GM23338 (cell line): ENCODE data around the gene POU2F3. TPM values are rescaled to one million over a fixed set of nuclear protein-coding genes. Genes with fewer than 3 reads are reported as not detected.

ENCODE experiments used
- ATAC-seq: fragments of 200-7000 bp; cut with Tn5 transposase; 3 replicates; pipeline ENCODE4 v1.9.1; 2020
- DNase-seq: peaks from one replicate; pipeline ENCODE4 v3.0.0-alpha.2; 2015; ENCODE audit warnings: low spot score
- H2AFZ ChIP-seq: fragments of 200-600 bp; sonication (generic); 2 replicates; pipeline ENCODE4 v1.8.0; 2016; ENCODE audit warnings: antibody characterized with exemption, mild to moderate bottlenecking, moderate library complexity
- H3F3A ChIP-seq: fragments of 200-600 bp; sonication (generic); replicated peaks from 2 replicates; pipeline ENCODE4 v1.8.0; 2017; ENCODE audit warnings: antibody characterized with exemption, mixed run types, low read depth
- H3K27ac ChIP-seq: fragments of 200-600 bp; sonication (generic); 2 replicates; pipeline ENCODE4 v1.6.1; 2016; ENCODE audit warnings: low read depth
- H3K27me3 ChIP-seq: fragments of 200-600 bp; sonication (generic); 2 replicates; pipeline ENCODE4 v1.8.0; 2016; ENCODE audit warnings: mild to moderate bottlenecking, mixed run types, moderate library complexity; ENCODE audit not compliant: insufficient read depth
- H3K36me3 ChIP-seq: fragments of 200-600 bp; sonication (generic); 2 replicates; pipeline ENCODE4 v1.8.0; 2016; ENCODE audit warnings: mild to moderate bottlenecking; ENCODE audit not compliant: insufficient read depth
- H3K4me1 ChIP-seq: fragments of 200-600 bp; sonication (generic); 2 replicates; pipeline ENCODE4 v1.8.0; 2016; ENCODE audit warnings: mild to moderate bottlenecking, moderate library complexity; ENCODE audit not compliant: insufficient read depth
- H3K4me2 ChIP-seq: fragments of 200-600 bp; sonication (generic); 2 replicates; pipeline ENCODE4 v1.7.1; 2017; ENCODE audit warnings: mixed run types
- H3K4me3 ChIP-seq: fragments of 200-600 bp; sonication (generic); 2 replicates; pipeline ENCODE4 v1.6.1; 2016; ENCODE audit warnings: mixed run types
- H3K79me2 ChIP-seq: fragments of 200-600 bp; sonication (generic); replicated peaks from 2 replicates; pipeline ENCODE4 v1.8.0; 2017; ENCODE audit warnings: mild to moderate bottlenecking; ENCODE audit not compliant: insufficient read depth
- H3K9me2 ChIP-seq: fragments of 200-600 bp; sonication (generic); 2 replicates; pipeline ENCODE4 v1.8.0; 2017; ENCODE audit not compliant: insufficient read depth
- H4K20me1 ChIP-seq: fragments of 200-600 bp; sonication (generic); replicated peaks from 2 replicates; pipeline ENCODE4 v1.8.0; 2017; ENCODE audit warnings: mild to moderate bottlenecking; ENCODE audit not compliant: insufficient read depth
- H3K27ac Mint-ChIP-seq: 2 replicates; pipeline ENCODE4 v1.8.0; 2020; ENCODE audit warnings: inconsistent platforms, mild to moderate bottlenecking, moderate library complexity, mixed read lengths
- H3K27me3 Mint-ChIP-seq: 3 replicates; pipeline ENCODE4 v1.8.0; 2022; ENCODE audit warnings: low read depth, mild to moderate bottlenecking, moderate library complexity, mixed read lengths, inconsistent platforms; ENCODE audit not compliant: insufficient read depth, poor library complexity
- H3K36me3 Mint-ChIP-seq: 3 replicates; pipeline ENCODE4 v1.8.0; 2021; ENCODE audit warnings: low read depth, mild to moderate bottlenecking, inconsistent platforms, moderate library complexity, mixed read lengths
- H3K4me1 Mint-ChIP-seq: 3 replicates; pipeline ENCODE4 v1.8.0; 2020; ENCODE audit warnings: mild to moderate bottlenecking, inconsistent platforms, mixed read lengths
- H3K4me3 Mint-ChIP-seq: 3 replicates; pipeline ENCODE4 v1.8.0; 2021; ENCODE audit warnings: moderate library complexity, mild to moderate bottlenecking, inconsistent platforms, mixed read lengths
- H3K9me3 Mint-ChIP-seq: 3 replicates; pipeline ENCODE4 v1.8.0; 2020; ENCODE audit warnings: moderate library complexity, mild to moderate bottlenecking, inconsistent platforms, mixed read lengths
- CREB1 ChIP-seq: fragments of 250-450 bp; sonication (Bioruptor Pico); IDR thresholded peaks from 2 replicates; pipeline ENCODE4 v1.5.0; 2020; ENCODE audit warnings: low read depth, mild to moderate bottlenecking, moderate library complexity
- ETS1 ChIP-seq: IDR thresholded peaks from 2 replicates; pipeline ENCODE4 v1.6.1; 2016; ENCODE audit warnings: antibody characterized with exemption
- EZH2 ChIP-seq: fragments of 200-600 bp; sonication (generic); IDR thresholded peaks from one replicate; pipeline ENCODE4 v1.8.0; 2017; ENCODE audit warnings: antibody characterized with exemption, mild to moderate bottlenecking, low read depth; ENCODE audit not compliant: unreplicated experiment
- JUNB ChIP-seq: IDR thresholded peaks from one replicate; pipeline ENCODE4 v1.6.1; 2016; ENCODE audit warnings: antibody characterized with exemption; ENCODE audit not compliant: unreplicated experiment
- NANOG ChIP-seq: IDR thresholded peaks from 2 replicates; pipeline ENCODE4 v1.6.1; 2016; ENCODE audit warnings: antibody characterized with exemption, borderline replicate concordance
- POLR2AphosphoS5 ChIP-seq: IDR thresholded peaks from 2 replicates; pipeline ENCODE4 v1.6.1; 2016; ENCODE audit warnings: antibody characterized with exemption, low read depth
- REST ChIP-seq: IDR thresholded peaks from one replicate; pipeline ENCODE4 v1.6.1; 2018; ENCODE audit warnings: antibody characterized with exemption; ENCODE audit not compliant: unreplicated experiment
- ZNF114 ChIP-seq: fragments of 250-450 bp; sonication (Bioruptor Pico); IDR thresholded peaks from 2 replicates; pipeline ENCODE4 v1.5.0; 2020; ENCODE audit warnings: mild to moderate bottlenecking, moderate library complexity
- ZNF331 ChIP-seq: fragments of 250-450 bp; sonication (Bioruptor Pico); IDR thresholded peaks from 2 replicates; pipeline ENCODE4 v1.5.0; 2020; ENCODE audit warnings: low read depth, mild to moderate bottlenecking, moderate library complexity
- ZNF462 ChIP-seq: fragments of 250-450 bp; sonication (Bioruptor Pico); IDR thresholded peaks from 2 replicates; pipeline ENCODE4 v1.5.0; 2020; ENCODE audit warnings: mild to moderate bottlenecking, moderate library complexity
- polyA plus RNA-seq: library from polyadenylated mRNA; unstranded; fragments of >200 nt; fragmentation: Nextera tagmentation; extraction: Ambion mirVana; gene quantifications from 2 replicates; pipeline ENCODE4 v1.2.1, GENCODE V29; 2016
- total RNA-seq: library from RNA; depleted of rRNA; stranded (reverse); fragments of >200 nt; shearing (Covaris generic); gene quantifications from 2 replicates; pipeline ENCODE4 v1.2.3, GENCODE V29; 2014

Gene POU2F3
- total and polyA plus RNA-seq, 2 experiments from 2014 or later: 0.45 to 0.79 TPM

- DNase-seq: no peak
- no peaks in the 10 kb centered on the region for H3K36me3 ChIP-seq
- H3K79me2 ChIP-seq: no peaks in the 10 kb centered on the region
- no peak for ATAC-seq
- Mint-ChIP-seq H3K27me3 (peaks cover 55% of the 10 kb centered on the region), H3K4me1 (peaks cover 52% of the 10 kb centered on the region), H3K36me3 (no peaks in the 10 kb centered on the region), H3K9me3 (no peaks in the 10 kb centered on the region), H3K27ac (no peak overlapping the region), H3K4me3 (no peak overlapping the region)
- TF ChIP-seq ZNF114: no peak
- no peak for TF ChIP-seq CREB1 (CRISPR knock-in tag)
- TF ChIP-seq REST: no peak
- TF ChIP-seq NANOG: no peak
- no peak for TF ChIP-seq ZNF331
- no peak for TF ChIP-seq JUNB
- TF ChIP-seq ETS1: no peak
- TF ChIP-seq POLR2AphosphoS5: no peak
- no peak for TF ChIP-seq EZH2
- no peaks in the 10 kb centered on the region for H3F3A ChIP-seq
- H3K4me2 ChIP-seq: no peak overlapping the region
- peaks cover 47% of the 10 kb centered on the region for H3K27me3 ChIP-seq
- H2AFZ ChIP-seq: 0 out of 2 replicates have a peak overlapping the region, but pooled peaks have one; percentile 10
- no peak overlapping the region for H3K4me3 ChIP-seq
- no peaks in the 10 kb centered on the region for H3K9me2 ChIP-seq
- peaks cover 32% of the 10 kb centered on the region for H3K4me1 ChIP-seq
- H3K27ac ChIP-seq: no peak overlapping the region
- H4K20me1 ChIP-seq: no peaks in the 10 kb centered on the region
These were observed 44.2 kb upstream of the POU2F3 start for GRCh38 chr11:120195601-120196320.

- H3K79me2 ChIP-seq: no peaks in the 10 kb centered on the region
- DNase-seq (no peak), ATAC-seq (no peak)
- H3K27ac ChIP-seq: no peak overlapping the region
- no peaks in the 10 kb centered on the region for H3F3A ChIP-seq
- Mint-ChIP-seq H3K9me3 (no peaks in the 10 kb centered on the region), H3K4me1 (peaks cover 49% of the 10 kb centered on the region), H3K36me3 (no peaks in the 10 kb centered on the region), H3K27me3 (peaks cover 56% of the 10 kb centered on the region), H3K4me3 (no peak overlapping the region), H3K27ac (no peak overlapping the region)
- H3K4me1 ChIP-seq: peaks cover 32% of the 10 kb centered on the region
- H3K4me2 ChIP-seq: 0 out of 2 replicates have a peak overlapping the region, but pooled peaks have one; percentile 43
- no peak overlapping the region for H3K4me3 ChIP-seq
- H3K27me3 ChIP-seq: peaks cover 57% of the 10 kb centered on the region
- H3K36me3 ChIP-seq: no peaks in the 10 kb centered on the region
- H3K9me2 ChIP-seq: no peaks in the 10 kb centered on the region
- H2AFZ ChIP-seq: no peak overlapping the region
- H4K20me1 ChIP-seq: no peaks in the 10 kb centered on the region
- no peak for TF ChIP-seq ZNF462 (CRISPR knock-in tag)
- TF ChIP-seq ETS1: no peak
- TF ChIP-seq ZNF114: no peak
These were observed 43.1 kb upstream of the POU2F3 start for GRCh38 chr11:120196826-120197225.
